Fibroblast of lung (primary cell): Measurements from ENCODE around the gene FHL1. TPM values are rescaled to one million over a fixed set of nuclear protein-coding genes. Genes with fewer than 3 reads are reported as not detected.
"Not testable (repeated sequence)": the region's sequence is repeated elsewhere in the genome, so short reads cannot be mapped to it uniquely, and the experiment has no call there.

Experiments used
- DNase-seq, 2 donors: peaks; one replicate each; pipeline versions ENCODE4 v3.0.0 to v3.0.0-alpha.2; 2010; ENCODE audit warnings: low read depth in 2 of 2
- H2AFZ ChIP-seq: 2 replicates; pipeline ENCODE4 v1.5.1; 2012; ENCODE audit warnings: low read length, control low read depth, inconsistent platforms
- H3K27ac ChIP-seq: 2 replicates; pipeline ENCODE4 v1.5.1; 2011; ENCODE audit warnings: low read length, control low read depth; ENCODE audit not compliant: insufficient read depth
- H3K27me3 ChIP-seq: 2 replicates; pipeline ENCODE4 v1.5.1; 2011; ENCODE audit warnings: mild to moderate bottlenecking, low read length; ENCODE audit not compliant: control insufficient read depth, insufficient read depth
- H3K36me3 ChIP-seq: 2 replicates; pipeline ENCODE4 v1.5.1; 2011; ENCODE audit warnings: low read length; ENCODE audit not compliant: control insufficient read depth, insufficient read depth
- H3K4me1 ChIP-seq: 2 replicates; pipeline ENCODE4 v1.5.1; 2011; ENCODE audit warnings: low read length; ENCODE audit not compliant: control insufficient read depth, insufficient read depth; ENCODE audit errors: extremely low read depth
- H3K4me2 ChIP-seq: 2 replicates; pipeline ENCODE4 v1.5.1; 2011; ENCODE audit warnings: low read length, control low read depth; ENCODE audit not compliant: insufficient read depth; ENCODE audit errors: extremely low read depth
- H3K4me3 ChIP-seq, 4 experiments: fragments of 200-600 bp in 1 of 4; sonication (generic) in 1 of 4; replicated peaks in 1 of 4; 2 replicates each; pipeline ENCODE4 v1.5.1; 2011 to 2016; ENCODE audit warnings: low read length in 4 of 4, low read depth in 3 of 4, mild to moderate bottlenecking in 3 of 4, control low read depth in 2 of 4, inconsistent platforms in 1 of 4, mixed read lengths in 1 of 4; ENCODE audit not compliant: insufficient read depth in 1 of 4; ENCODE audit errors: control extremely low read depth in 1 of 4
- H3K79me2 ChIP-seq: 2 replicates; pipeline ENCODE4 v1.5.1; 2012; ENCODE audit warnings: mild to moderate bottlenecking, low read length, inconsistent platforms; ENCODE audit not compliant: control insufficient read depth, insufficient read depth
- H3K9ac ChIP-seq: 2 replicates; pipeline ENCODE4 v1.5.1; 2011; ENCODE audit warnings: mild to moderate bottlenecking, low read length, control low read depth; ENCODE audit not compliant: insufficient read depth
- H3K9me3 ChIP-seq: 2 replicates; pipeline ENCODE4 v1.5.1; 2012; ENCODE audit warnings: low read depth, low read length; ENCODE audit not compliant: control insufficient read depth, insufficient read depth
- H4K20me1 ChIP-seq: 2 replicates; pipeline ENCODE4 v1.5.1; 2011; ENCODE audit warnings: low read length; ENCODE audit not compliant: control insufficient read depth, insufficient read depth; ENCODE audit errors: extremely low read depth
- CTCF ChIP-seq, 2 donors: IDR thresholded peaks in 1 of 2; conservative IDR thresholded peaks in 1 of 2; 1 replicate in 1 of 2; 2 replicates in 1 of 2; pipeline ENCODE4 v1.5.1; 2011 to 2012; ENCODE audit warnings: low read length in 2 of 2, control low read depth in 1 of 2, inconsistent platforms in 1 of 2, low read depth in 1 of 2, mild to moderate bottlenecking in 1 of 2
- EZH2 ChIP-seq: IDR thresholded peaks from 2 replicates; pipeline ENCODE4 v1.5.1; 2012; ENCODE audit warnings: low read length, control low read depth, mild to moderate bottlenecking; ENCODE audit errors: missing control alignments
- polyA plus RNA-seq, 2 donors: library from polyadenylated mRNA; depleted of rRNA in 1 of 2; stranded (reverse) in 1 of 2; unstranded in 1 of 2; fragments of >200 nt; gene quantifications; 2 replicates each; pipeline ENCODE4 v1.2.1, GENCODE V29; 2011 to 2012; ENCODE audit warnings: missing spikeins in 1 of 2
- total RNA-seq: library from RNA; depleted of rRNA; stranded (reverse); fragments of >200 nt; gene quantifications from 2 replicates; pipeline ENCODE4 v1.2.1, GENCODE V29; 2014

The FHL1 gene
- total and polyA plus RNA-seq, 2 donors (not counting 1 experiment from before 2014, with no cell fraction given) = 180 to 627 TPM

DNA sequence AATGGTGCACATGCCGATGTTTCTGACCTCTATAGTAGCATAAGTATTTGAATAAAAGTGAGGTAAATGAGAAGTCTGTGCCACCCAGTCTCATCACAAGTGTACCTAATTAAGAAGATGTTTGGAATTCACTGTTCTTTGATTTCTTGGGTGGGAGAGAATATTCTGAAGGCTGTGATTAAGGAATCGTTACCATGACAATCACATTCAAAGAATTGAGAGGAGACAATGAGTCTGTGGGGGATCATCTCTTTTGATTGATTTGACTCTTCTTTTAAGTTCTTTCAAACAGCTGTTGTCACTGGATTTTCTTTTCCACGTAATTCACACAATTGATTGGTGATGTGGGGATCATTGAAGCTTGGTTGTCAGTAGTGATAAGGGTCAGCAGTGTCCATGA is 18.1 kb downstream of the FHL1 start:
- Histone ChIP-seq H3K9ac (no peak overlapping the region), H4K20me1 (no peaks in the 10 kb centered on the region), H3K36me3 (no peaks in the 10 kb centered on the region), H3K4me3 (no peak overlapping the region), H2AFZ (no peak overlapping the region), H3K4me2 (no peak overlapping the region), H3K4me1 (peaks cover 20% of the 10 kb centered on the region), H3K9me3 (no peaks in the 10 kb centered on the region), H3K79me2 (peaks cover 5% of the 10 kb centered on the region), H3K27ac (no peak overlapping the region), H3K27me3 (no peaks in the 10 kb centered on the region)
- TF ChIP-seq EZH2 (no peak), CTCF (conservative IDR thresholded peaks at IDR 0.05 in 1 of 2, IDR thresholded peaks at IDR 0.05 in 1 of 2; ENCODE audit: low read depth in 1 of 2, low read length in 2 of 2) (no peak)
- DNase-seq = no peak

DNA sequence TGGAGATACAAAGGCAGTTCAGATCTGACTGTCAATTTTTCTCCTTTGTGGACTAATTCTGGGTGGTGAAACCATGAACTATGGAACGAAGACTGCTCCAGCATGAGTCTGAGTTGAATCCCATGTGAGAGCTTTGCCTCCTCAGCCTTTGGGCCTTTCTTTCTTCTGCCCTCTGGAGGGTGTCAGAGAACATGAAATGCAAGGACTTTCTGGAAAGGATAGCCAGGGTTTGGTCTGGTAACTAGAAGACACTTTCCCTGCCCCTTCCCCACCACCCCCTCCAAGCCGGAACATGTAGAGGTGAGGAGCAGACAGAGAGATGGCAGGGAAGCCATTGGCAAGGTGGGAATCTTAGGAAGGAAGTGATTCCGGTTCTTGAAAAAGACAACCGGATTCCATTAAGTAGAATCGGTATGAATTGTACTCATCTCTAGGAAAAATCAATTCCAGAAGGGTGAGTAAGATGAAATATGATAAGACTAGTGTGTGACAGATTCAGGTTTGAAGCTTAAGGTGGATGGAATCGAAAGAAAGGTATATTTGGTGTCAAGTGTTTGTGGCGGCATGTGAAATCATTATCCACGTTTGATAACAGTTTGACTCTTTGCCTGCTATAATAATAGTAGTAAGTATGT is 19.0 kb downstream of the FHL1 start:
- Histone ChIP-seq H3K9ac (no peak overlapping the region), H3K9me3 (no peaks in the 10 kb centered on the region), H3K4me3 (no peak overlapping the region), H3K4me1 (peaks cover 28% of the 10 kb centered on the region), H3K27me3 (no peaks in the 10 kb centered on the region), H3K27ac (peak overlapping the region; percentile 8), H3K4me2 (peak overlapping the region; percentile 20), H3K79me2 (peaks cover 5% of the 10 kb centered on the region), H2AFZ (no peak overlapping the region), H3K36me3 (no peaks in the 10 kb centered on the region), H4K20me1 (no peaks in the 10 kb centered on the region)
- peak; percentile 40 to 70 for DNase-seq
- TF ChIP-seq EZH2 = no peak
- TF ChIP-seq CTCF (conservative IDR thresholded peaks at IDR 0.05 in 1 of 2, IDR thresholded peaks at IDR 0.05 in 1 of 2; ENCODE audit: low read depth in 1 of 2, low read length in 2 of 2) = peak; percentile 41 to 58

- H3K4me2 ChIP-seq, H3K9me3 ChIP-seq, H2AFZ ChIP-seq, H3K79me2 ChIP-seq, H3K27me3 ChIP-seq, DNase-seq, H4K20me1 ChIP-seq, H3K4me3 ChIP-seq, H3K36me3 ChIP-seq, H3K27ac ChIP-seq, H3K9ac ChIP-seq: not testable (repeated sequence)
- H3K4me1 ChIP-seq = peaks cover 28% of the 10 kb centered on the region
These were observed 20.7 kb downstream of the FHL1 start for GRCh38 chrX:136167989-136168388.
